GM12878 (cell line): ENCODE data around the gene OGFR. TPM values are rescaled to one million over a fixed set of nuclear protein-coding genes. Genes with fewer than 3 reads are reported as not detected.

Experiments used
- ATAC-seq: fragments of 200-7000 bp; cut with Tn5 transposase; 3 replicates; pipeline ENCODE4 v1.9.1; 2020; ENCODE audit warnings: mild to moderate bottlenecking, moderate library complexity
- BruUV-seq: library from RNA; stranded (reverse); fragments of 400-500 nt; replicated peaks from 2 replicates; lab custom pipeline; 2021; lab: Mats Ljungman, UMichigan
- CTCF ChIA-PET: fragments of 300-600 bp; sonication (Branson Sonifier 250); formaldehyde crosslinking; extraction: SDS; loops from one replicate; lab custom pipeline; 2021; ENCODE audit warnings: inconsistent platforms; lab: Yijun Ruan, JAX
- POLR2A ChIA-PET: fragments of 350-600 bp; formaldehyde crosslinking; extraction: SDS; loops from one replicate; lab custom pipeline; 2021; ENCODE audit warnings: inconsistent platforms; lab: Charles Lee
- RAD21 ChIA-PET: fragments of 300-600 bp; sonication (Branson Sonifier 250); formaldehyde crosslinking; loops from one replicate; lab custom pipeline; 2023; ENCODE audit warnings: antibody characterized with exemption; ENCODE audit not compliant: unreplicated experiment; lab: Charles Lee
- SMC1A ChIA-PET: fragments of 300-600 bp; sonication (Branson Sonifier 250); formaldehyde crosslinking; loops from one replicate; lab custom pipeline; 2023; ENCODE audit not compliant: unreplicated experiment, uncharacterized antibody; lab: Charles Lee
- DNase-seq: peaks from one replicate; pipeline ENCODE4 v3.0.0-alpha.2; 2011; ENCODE audit warnings: low read depth, low spot score
- FAIRE-seq: peaks from 3 replicates; lab custom pipeline; 2011; peaks lifted over from hg19 to GRCh38; lab: Jason Lieb, UNC
- H2AFZ ChIP-seq: 2 replicates; pipeline ENCODE4 v1.6.0; 2011; ENCODE audit warnings: low read depth, low read length, control low read depth; ENCODE audit not compliant: control insufficient read depth
- H3K27ac ChIP-seq: 2 replicates; pipeline ENCODE4 v1.5.1; 2011; ENCODE audit warnings: control low read depth; ENCODE audit not compliant: control insufficient read depth, insufficient read depth
- H3K27me3 ChIP-seq, 2 experiments: replicated peaks in 1 of 2; 2 replicates each; pipeline versions ENCODE4 v1.6.0 to v1.6.1; 2011; ENCODE audit warnings: low read length in 1 of 2; ENCODE audit not compliant: control insufficient read depth in 2 of 2, insufficient read depth in 2 of 2
- H3K36me3 ChIP-seq, 2 experiments: 2 replicates each; pipeline ENCODE4 v1.5.1; 2011; ENCODE audit warnings: low read length in 1 of 2; ENCODE audit not compliant: control insufficient read depth in 2 of 2, insufficient read depth in 2 of 2
- H3K4me1 ChIP-seq: 2 replicates; pipeline ENCODE4 v1.6.1; 2011; ENCODE audit warnings: mild to moderate bottlenecking, low read length, moderate library complexity, mixed read lengths; ENCODE audit not compliant: control insufficient read depth, insufficient read depth
- H3K4me2 ChIP-seq: 2 replicates; pipeline ENCODE4 v1.6.0; 2011; ENCODE audit warnings: control low read depth; ENCODE audit not compliant: control insufficient read depth, insufficient read depth
- H3K4me3 ChIP-seq: fragments of 200-600 bp; sonication (generic); 2 replicates; pipeline ENCODE4 v1.5.1; 2016
- H3K79me2 ChIP-seq: 2 replicates; pipeline ENCODE4 v1.6.0; 2011; ENCODE audit warnings: low read length; ENCODE audit not compliant: control insufficient read depth, insufficient read depth
- H3K9ac ChIP-seq: 2 replicates; pipeline ENCODE4 v1.8.0; 2011; ENCODE audit warnings: low read length, control low read depth, mixed read lengths; ENCODE audit not compliant: control insufficient read depth, insufficient read depth
- H3K9me3 ChIP-seq: replicated peaks from 3 replicates; pipeline ENCODE4 v1.5.1; 2011; ENCODE audit warnings: mild to moderate bottlenecking, low read length; ENCODE audit not compliant: control insufficient read depth, insufficient read depth
- H4K20me1 ChIP-seq: 2 replicates; pipeline ENCODE4 v1.6.0; 2011; ENCODE audit not compliant: control insufficient read depth, insufficient read depth
- BCL3 ChIP-seq: IDR thresholded peaks from 2 replicates; pipeline ENCODE4 v1.6.1; 2011; ENCODE audit warnings: borderline replicate concordance, low read depth, mild to moderate bottlenecking, moderate library complexity, low read length; ENCODE audit not compliant: insufficient read depth, poor library complexity, severe bottlenecking
- CTCF ChIP-seq, 3 experiments: IDR thresholded peaks in 2 of 3; conservative IDR thresholded peaks in 1 of 3; 2 replicates each; pipeline ENCODE4 v1.5.1; 2011; ENCODE audit warnings: low read depth in 3 of 3, low read length in 3 of 3, mild to moderate bottlenecking in 3 of 3, control low read depth in 2 of 3, moderate library complexity in 2 of 3, inconsistent platforms in 1 of 3, mixed read lengths in 1 of 3; ENCODE audit not compliant: control insufficient read depth in 2 of 3, insufficient read depth in 1 of 3; ENCODE audit errors: extremely low read depth in 1 of 3
- HDAC6 ChIP-seq: fragments of 200-600 bp; sonication (generic); IDR thresholded peaks from one replicate; pipeline ENCODE4 v1.8.0; 2017; ENCODE audit warnings: antibody characterized with exemption; ENCODE audit not compliant: unreplicated experiment
- IKZF1 ChIP-seq: fragments of 450-650 bp; conservative IDR thresholded peaks from 2 replicates; pipeline ENCODE4 v1.6.1; 2017; ENCODE audit warnings: antibody characterized with exemption, mild to moderate bottlenecking
- IKZF2 ChIP-seq, 2 experiments: fragments of 450-650 bp; IDR thresholded peaks; 2 replicates each; pipeline ENCODE4 v1.6.1; 2017; ENCODE audit warnings: mild to moderate bottlenecking in 2 of 2, moderate library complexity in 2 of 2
- NBN ChIP-seq: fragments of 450-650 bp; IDR thresholded peaks from 2 replicates; pipeline ENCODE4 v1.6.1; 2016
- NR2C2 ChIP-seq: IDR thresholded peaks from 2 replicates; pipeline ENCODE4 v1.6.1; 2011; ENCODE audit warnings: borderline replicate concordance, low read depth; ENCODE audit not compliant: control insufficient read depth, insufficient read length
- RUNX3 ChIP-seq: IDR thresholded peaks from 2 replicates; pipeline ENCODE4 v1.6.1; 2012; ENCODE audit warnings: low read length, inconsistent platforms
- SMARCA5 ChIP-seq: fragments of 450-650 bp; IDR thresholded peaks from 2 replicates; pipeline ENCODE4 v1.6.1; 2017; ENCODE audit warnings: mild to moderate bottlenecking
- STAT3 ChIP-seq: IDR thresholded peaks from 2 replicates; pipeline ENCODE4 v1.6.1; 2011; ENCODE audit warnings: low read depth, low read length, improper control_type of control experiment
- TAF1 ChIP-seq: IDR thresholded peaks from 2 replicates; pipeline ENCODE4 v1.6.1; 2011; ENCODE audit warnings: mild to moderate bottlenecking, low read depth, low read length, borderline replicate concordance
- ZBED1 ChIP-seq: IDR thresholded peaks from 2 replicates; pipeline ENCODE4 v1.6.1; 2016; ENCODE audit warnings: borderline replicate concordance
- ZNF622 ChIP-seq: fragments of 450-650 bp; IDR thresholded peaks from 2 replicates; pipeline ENCODE4 v1.6.1; 2017; ENCODE audit warnings: mild to moderate bottlenecking, inconsistent platforms
- ZSCAN29 ChIP-seq: fragments of 450-650 bp; IDR thresholded peaks from 2 replicates; pipeline ENCODE4 v1.6.1; 2017; ENCODE audit warnings: mild to moderate bottlenecking, moderate library complexity
- WGBS: methylation state at CpG from one replicate; pipeline ENCODE4 v1.1.6; 2016; ENCODE audit warnings: low lambda C conversion rate; ENCODE audit not compliant: insufficient replicate concordance, insufficient coverage; ENCODE audit errors: missing lambda C conversion rate; 5-methylcytosine and 5-hydroxymethylcytosine counted together
- in situ Hi-C: fragments of 300-500 bp; cut with MboI; formaldehyde crosslinking; loops from 9 replicates; pipeline ENCODE4 v1.14.3; 2018; ENCODE audit warnings: mixed read lengths
- intact Hi-C: fragments of 100-400 bp; cut with micrococcal nuclease; formaldehyde crosslinking; loops from one replicate; pipeline ENCODE4 v1.14.2; 2022; ENCODE audit not compliant: unreplicated experiment
- polyA plus RNA-seq, 11 experiments: library from polyadenylated mRNA; depleted of rRNA in 4 of 11; unstranded in 6 of 11; stranded (reverse) in 5 of 11; fragments of >200 nt; fragmentation: Nextera tagmentation in 4 of 11; fragmentation: Illumina TruSeq in 1 of 11; extraction: Ambion mirVana in 4 of 11; extraction: Trizol in 1 of 11; gene quantifications; 1 replicate in 1 of 11; 2 replicates in 10 of 11; pipeline versions ENCODE4 v1.2.1 to v1.2.3, GENCODE V29; 2011 to 2016; ENCODE audit warnings: inconsistent platforms in 2 of 11, missing spikeins in 2 of 11, low read depth in 1 of 11
- total RNA-seq, 4 experiments: library from RNA; depleted of rRNA in 3 of 4; stranded (reverse); fragments of >200 nt in 3 of 4; fragmentation: Illumina TruSeq in 1 of 4; extraction: Trizol in 1 of 4; gene quantifications; 2 replicates each; pipeline versions ENCODE4 v1.2.1 to v1.2.3, GENCODE V29; 2013 to 2021
- TF ChIP-seq, protein P1 (sequence below): IDR thresholded peaks from 2 replicates; pipeline ENCODE4 v1.6.1; 2012; ENCODE audit warnings: improper control_type of control experiment, low read depth, low read length; ENCODE audit not compliant: insufficient replicate concordance
- TF ChIP-seq, protein P2 (sequence below): fragments of 450-650 bp; IDR thresholded peaks from 2 replicates; pipeline ENCODE4 v1.6.1; 2017; ENCODE audit warnings: low read depth, mild to moderate bottlenecking, moderate library complexity

Gene OGFR
- total and polyA plus RNA-seq, 10 of the 15 experiments (the other 5 are each of a cell fraction or from before 2014, with no cell fraction given): 0.72 to 62.1 (median 27.3) TPM

- Histone ChIP-seq H3K9me3 (no peaks in the 10 kb centered on the region), H3K4me2 (no peak overlapping the region), H2AFZ (no peak overlapping the region), H3K36me3 (no peaks in the 10 kb centered on the region), H4K20me1 (no peaks in the 10 kb centered on the region), H3K9ac (no peak overlapping the region), H3K4me1 (no peaks in the 10 kb centered on the region), H3K27me3 (peaks cover 0 to 1% of the 10 kb centered on the region in 2 experiments; a peak in 1 of 4 replicates), H3K4me3 (no peak overlapping the region), H3K79me2 (no peaks in the 10 kb centered on the region), H3K27ac (no peak overlapping the region)
- ATAC-seq (peak; percentile 57), DNase-seq (no peak), FAIRE-seq (no peak)
- SMC1A ChIA-PET: no interaction called here
- WGBS: 19% methylated on average over 6 of the region's 6 CpGs
- in situ Hi-C loops: no loop called here
- RAD21 ChIA-PET: no interaction called here
- POLR2A ChIA-PET: no interaction called here
- CTCF ChIA-PET: no interaction called here
- BruUV-seq: no TSS peak
- intact Hi-C loops: no loop called here
- TF ChIP-seq CTCF (IDR thresholded peaks at IDR 0.05 in 2 of 3, conservative IDR thresholded peaks at IDR 0.05 in 1 of 3; ENCODE audit: control insufficient read depth in 2 of 3, extremely low read depth in 1 of 3, insufficient read depth in 1 of 3, low read depth in 3 of 3, low read length in 3 of 3) (no peak), ZSCAN29 (no peak), HDAC6 (no peak), RUNX3 (no peak), TAF1 (no peak), ZNF622 (no peak), ZBED1 (no peak), STAT3 (no peak), SMARCA5 (no peak), NBN (no peak), IKZF1 (no peak), NR2C2 (no peak), BCL3 (no peak), IKZF2 (IDR thresholded peaks at IDR 0.05) (no peak)
- TF ChIP-seq, protein P1, sequence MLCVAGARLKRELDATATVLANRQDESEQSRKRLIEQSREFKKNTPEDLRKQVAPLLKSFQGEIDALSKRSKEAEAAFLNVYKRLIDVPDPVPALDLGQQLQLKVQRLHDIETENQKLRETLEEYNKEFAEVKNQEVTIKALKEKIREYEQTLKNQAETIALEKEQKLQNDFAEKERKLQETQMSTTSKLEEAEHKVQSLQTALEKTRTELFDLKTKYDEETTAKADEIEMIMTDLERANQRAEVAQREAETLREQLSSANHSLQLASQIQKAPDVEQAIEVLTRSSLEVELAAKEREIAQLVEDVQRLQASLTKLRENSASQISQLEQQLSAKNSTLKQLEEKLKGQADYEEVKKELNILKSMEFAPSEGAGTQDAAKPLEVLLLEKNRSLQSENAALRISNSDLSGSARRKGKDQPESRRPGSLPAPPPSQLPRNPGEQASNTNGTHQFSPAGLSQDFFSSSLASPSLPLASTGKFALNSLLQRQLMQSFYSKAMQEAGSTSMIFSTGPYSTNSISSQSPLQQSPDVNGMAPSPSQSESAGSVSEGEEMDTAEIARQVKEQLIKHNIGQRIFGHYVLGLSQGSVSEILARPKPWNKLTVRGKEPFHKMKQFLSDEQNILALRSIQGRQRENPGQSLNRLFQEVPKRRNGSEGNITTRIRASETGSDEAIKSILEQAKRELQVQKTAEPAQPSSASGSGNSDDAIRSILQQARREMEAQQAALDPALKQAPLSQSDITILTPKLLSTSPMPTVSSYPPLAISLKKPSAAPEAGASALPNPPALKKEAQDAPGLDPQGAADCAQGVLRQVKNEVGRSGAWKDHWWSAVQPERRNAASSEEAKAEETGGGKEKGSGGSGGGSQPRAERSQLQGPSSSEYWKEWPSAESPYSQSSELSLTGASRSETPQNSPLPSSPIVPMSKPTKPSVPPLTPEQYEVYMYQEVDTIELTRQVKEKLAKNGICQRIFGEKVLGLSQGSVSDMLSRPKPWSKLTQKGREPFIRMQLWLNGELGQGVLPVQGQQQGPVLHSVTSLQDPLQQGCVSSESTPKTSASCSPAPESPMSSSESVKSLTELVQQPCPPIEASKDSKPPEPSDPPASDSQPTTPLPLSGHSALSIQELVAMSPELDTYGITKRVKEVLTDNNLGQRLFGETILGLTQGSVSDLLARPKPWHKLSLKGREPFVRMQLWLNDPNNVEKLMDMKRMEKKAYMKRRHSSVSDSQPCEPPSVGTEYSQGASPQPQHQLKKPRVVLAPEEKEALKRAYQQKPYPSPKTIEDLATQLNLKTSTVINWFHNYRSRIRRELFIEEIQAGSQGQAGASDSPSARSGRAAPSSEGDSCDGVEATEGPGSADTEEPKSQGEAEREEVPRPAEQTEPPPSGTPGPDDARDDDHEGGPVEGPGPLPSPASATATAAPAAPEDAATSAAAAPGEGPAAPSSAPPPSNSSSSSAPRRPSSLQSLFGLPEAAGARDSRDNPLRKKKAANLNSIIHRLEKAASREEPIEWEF: no peak
- TF ChIP-seq, protein P2, sequence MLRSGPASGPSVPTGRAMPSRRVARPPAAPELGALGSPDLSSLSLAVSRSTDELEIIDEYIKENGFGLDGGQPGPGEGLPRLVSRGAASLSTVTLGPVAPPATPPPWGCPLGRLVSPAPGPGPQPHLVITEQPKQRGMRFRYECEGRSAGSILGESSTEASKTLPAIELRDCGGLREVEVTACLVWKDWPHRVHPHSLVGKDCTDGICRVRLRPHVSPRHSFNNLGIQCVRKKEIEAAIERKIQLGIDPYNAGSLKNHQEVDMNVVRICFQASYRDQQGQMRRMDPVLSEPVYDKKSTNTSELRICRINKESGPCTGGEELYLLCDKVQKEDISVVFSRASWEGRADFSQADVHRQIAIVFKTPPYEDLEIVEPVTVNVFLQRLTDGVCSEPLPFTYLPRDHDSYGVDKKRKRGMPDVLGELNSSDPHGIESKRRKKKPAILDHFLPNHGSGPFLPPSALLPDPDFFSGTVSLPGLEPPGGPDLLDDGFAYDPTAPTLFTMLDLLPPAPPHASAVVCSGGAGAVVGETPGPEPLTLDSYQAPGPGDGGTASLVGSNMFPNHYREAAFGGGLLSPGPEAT: no peak
Observed at GRCh38 chr20:62765021-62765420, 39.6 kb upstream of the OGFR start.
